ENCODE data around the gene DHX16. TPM values are rescaled to one million over a fixed set of nuclear protein-coding genes. Genes with fewer than 3 reads are reported as not detected.
A peak's percentile ranks its signal among the peaks of the same experiment; 100 is the strongest.

Gene DHX16
- total RNA-seq, 4 donors from 2014 or later: 25.8 to 36.2 (median 31.4) TPM

DNA sequence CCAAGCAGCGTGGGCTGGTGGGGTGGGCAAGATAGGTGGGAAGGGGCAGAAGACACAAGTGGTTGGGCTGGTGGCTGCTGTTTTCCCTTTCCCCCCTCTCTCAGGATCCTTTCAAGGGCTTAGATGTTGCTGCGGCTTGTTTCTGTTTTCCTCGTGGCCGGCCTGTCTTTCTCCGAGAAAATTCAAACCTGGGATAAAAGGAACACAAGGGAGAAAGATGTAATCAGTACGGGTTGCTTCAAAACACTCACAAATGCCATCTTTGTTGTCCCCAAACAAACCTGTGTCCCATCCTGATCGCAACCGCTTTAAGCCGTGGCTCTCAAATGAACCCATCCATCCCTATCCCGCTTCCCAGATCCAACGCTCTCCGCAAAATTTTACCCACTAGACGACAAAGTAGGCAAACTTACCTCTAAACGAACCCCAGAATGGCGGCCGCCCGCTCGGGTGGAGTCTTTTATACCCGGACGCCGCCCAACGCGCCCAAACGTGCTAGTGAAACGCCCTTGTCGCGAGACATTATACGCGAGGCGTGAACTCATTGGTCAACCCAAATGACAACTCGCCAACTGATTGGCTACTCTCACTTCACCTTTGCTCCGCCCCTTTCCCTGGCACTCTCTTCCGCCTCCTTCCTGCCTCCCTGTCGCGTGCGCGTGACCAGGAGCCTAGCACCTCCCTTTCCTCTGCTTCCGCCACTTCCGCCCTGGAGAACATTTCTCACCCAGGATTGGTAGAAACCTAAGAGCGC lies 55.8 kb downstream of the DHX16 start, which contains the start of gene PPP1R10:
Gene PPP1R10, minus strand, starts transcription at position 433 of the 754 bp plus-strand sequence. CDS start 7,299 bp downstream, outside the sequence.
- H3K9me3 ChIP-seq: no peaks in the 10 kb centered on the region
- TF ChIP-seq POLR2A (IDR thresholded peaks at IDR 0.05) (peak; percentile 99), EP300 (IDR thresholded peaks at IDR 0.05) (no peak), POLR2AphosphoS5 (IDR thresholded peaks at IDR 0.05) (peak; percentile 100)
- TF ChIP-seq, protein P1, sequence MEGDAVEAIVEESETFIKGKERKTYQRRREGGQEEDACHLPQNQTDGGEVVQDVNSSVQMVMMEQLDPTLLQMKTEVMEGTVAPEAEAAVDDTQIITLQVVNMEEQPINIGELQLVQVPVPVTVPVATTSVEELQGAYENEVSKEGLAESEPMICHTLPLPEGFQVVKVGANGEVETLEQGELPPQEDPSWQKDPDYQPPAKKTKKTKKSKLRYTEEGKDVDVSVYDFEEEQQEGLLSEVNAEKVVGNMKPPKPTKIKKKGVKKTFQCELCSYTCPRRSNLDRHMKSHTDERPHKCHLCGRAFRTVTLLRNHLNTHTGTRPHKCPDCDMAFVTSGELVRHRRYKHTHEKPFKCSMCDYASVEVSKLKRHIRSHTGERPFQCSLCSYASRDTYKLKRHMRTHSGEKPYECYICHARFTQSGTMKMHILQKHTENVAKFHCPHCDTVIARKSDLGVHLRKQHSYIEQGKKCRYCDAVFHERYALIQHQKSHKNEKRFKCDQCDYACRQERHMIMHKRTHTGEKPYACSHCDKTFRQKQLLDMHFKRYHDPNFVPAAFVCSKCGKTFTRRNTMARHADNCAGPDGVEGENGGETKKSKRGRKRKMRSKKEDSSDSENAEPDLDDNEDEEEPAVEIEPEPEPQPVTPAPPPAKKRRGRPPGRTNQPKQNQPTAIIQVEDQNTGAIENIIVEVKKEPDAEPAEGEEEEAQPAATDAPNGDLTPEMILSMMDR (IDR thresholded peaks at IDR 0.05): no peak
- H3K27me3 ChIP-seq: no peaks in the 10 kb centered on the region
- peak within 1 kb of the TSS; percentile 92 to 99 (median 97) for H3K27ac ChIP-seq
- H3K4me3 ChIP-seq: peak within 1 kb of the TSS; percentile 76 to 85
- H3K36me3 ChIP-seq: peaks cover 0 to 36% of the 10 kb centered on the region in 2 donors
- H3K4me1 ChIP-seq: peaks cover 25 to 47% (median 26%) of the 10 kb centered on the region in 3 donors
- WGBS, 2 donors (ENCODE audit: low coverage in 1 of 2): 0 to 1% methylated on average over 30 to 40 of the region's 40 CpGs
- ATAC-seq: peak; percentile 92

DNA sequence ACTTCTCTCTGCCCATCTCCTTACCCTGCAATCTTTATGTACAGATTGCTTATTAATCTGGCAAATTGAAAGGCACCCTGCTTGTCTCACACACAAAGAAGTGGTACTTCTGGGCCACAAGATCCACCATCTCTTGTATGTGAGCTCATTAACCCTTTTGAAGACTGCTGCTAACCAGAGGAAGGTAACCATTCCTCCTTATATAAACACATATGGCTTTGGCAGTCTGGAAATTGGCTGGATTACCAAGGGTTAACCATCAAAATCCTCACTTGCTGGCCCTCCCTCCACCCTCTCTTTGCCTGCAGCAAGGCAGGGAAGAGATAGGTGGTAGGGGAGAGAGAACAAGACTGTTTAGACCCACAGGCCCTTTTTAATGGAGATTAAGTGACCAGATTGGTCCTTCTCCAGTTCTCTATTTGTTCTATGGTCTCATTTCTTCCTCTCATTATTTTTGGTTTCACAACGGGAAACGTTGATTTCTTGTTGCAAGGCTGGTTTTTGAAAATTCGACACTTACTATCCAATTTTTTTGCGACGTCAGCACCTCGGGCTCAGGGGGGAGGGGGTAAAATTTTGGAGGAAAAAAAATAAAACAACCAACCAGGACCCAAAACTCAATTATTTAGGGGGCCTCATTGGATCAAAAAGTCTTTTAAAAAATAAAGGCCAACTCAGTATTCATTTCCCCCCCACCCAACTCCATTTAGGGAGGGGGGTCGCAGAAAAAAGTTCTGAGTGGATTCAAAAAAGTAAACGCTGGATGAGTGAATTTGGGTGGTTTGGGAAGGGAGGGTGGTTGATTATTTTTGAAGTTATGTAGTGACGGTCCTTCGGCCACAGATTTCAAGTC lies 56.6 kb downstream of the DHX16 start:
- TF ChIP-seq EP300 (IDR thresholded peaks at IDR 0.05): no peak
- TF ChIP-seq POLR2AphosphoS5 (IDR thresholded peaks at IDR 0.05): peak; percentile 40
- TF ChIP-seq POLR2A (IDR thresholded peaks at IDR 0.05): peak in 1 of 2 donors; percentile 26
- TF ChIP-seq, protein P1 (IDR thresholded peaks at IDR 0.05): no peak
- Histone ChIP-seq H3K4me3 (peak overlapping the region; percentile 76 to 85), H3K36me3 (peaks cover 0 to 28% of the 10 kb centered on the region in 2 donors), H3K4me1 (peaks cover 30 to 55% (median 32%) of the 10 kb centered on the region in 3 donors), H3K27me3 (no peaks in the 10 kb centered on the region), H3K27ac (peak overlapping the region; percentile 92 to 99 (median 97)), H3K9me3 (no peaks in the 10 kb centered on the region)
- ATAC-seq: no peak
- WGBS, 2 donors (ENCODE audit: low coverage in 1 of 2): 0% methylated on average over 6 to 10 of the region's 10 CpGs

- TF ChIP-seq EP300 (IDR thresholded peaks at IDR 0.05) (no peak), POLR2AphosphoS5 (IDR thresholded peaks at IDR 0.05) (no peak), POLR2A (IDR thresholded peaks at IDR 0.05) (peak in 1 of 2 donors; percentile 4)
- TF ChIP-seq, protein P1 (IDR thresholded peaks at IDR 0.05): peak in 1 of 4 experiments; percentile 5
- WGBS, 2 donors (ENCODE audit: low coverage in 1 of 2): 0 to 1% methylated on average over 10 of the region's 10 CpGs
- Histone ChIP-seq H3K36me3 (peaks cover 0 to 20% of the 10 kb centered on the region in 2 donors), H3K4me1 (peaks cover 35 to 63% (median 36%) of the 10 kb centered on the region in 3 donors), H3K27ac (peak overlapping the region; percentile 92 to 99 (median 97)), H3K9me3 (no peaks in the 10 kb centered on the region), H3K27me3 (no peaks in the 10 kb centered on the region), H3K4me3 (peak overlapping the region; percentile 76 to 85)
- no peak for ATAC-seq
Observed at GRCh38 chr6:30615219-30615957, 57.4 kb downstream of the DHX16 start.

- WGBS, 2 donors (ENCODE audit: low coverage in 1 of 2): 0 to 1% methylated on average over 5 to 6 of the region's 6 CpGs
- H3K9me3 ChIP-seq: no peaks in the 10 kb centered on the region
Observed at GRCh38 chr6:30614843-30615218, 58.0 kb downstream of the DHX16 start.

More at GRCh38 chr6:30614843-30615218, 58.0 kb downstream of the DHX16 start:
- Histone ChIP-seq H3K4me1 (peaks cover 38 to 67% (median 38%) of the 10 kb centered on the region in 3 donors), H3K27ac (peak overlapping the region; percentile 84 to 99 (median 94)), H3K27me3 (no peaks in the 10 kb centered on the region), H3K4me3 (peak overlapping the region; percentile 76 to 85), H3K36me3 (peaks cover 0 to 14% of the 10 kb centered on the region in 2 donors)
- TF ChIP-seq POLR2A (IDR thresholded peaks at IDR 0.05) (peak; percentile 5 to 27), EP300 (IDR thresholded peaks at IDR 0.05) (no peak), POLR2AphosphoS5 (IDR thresholded peaks at IDR 0.05) (peak; percentile 54)
- ATAC-seq: peak; percentile 82

Data from gastroesophageal sphincter (tissue), 4 donors.